Fibroblast of villous mesenchyme (primary cell): Measurements from ENCODE around the gene SLC16A1. TPM values are rescaled to one million over a fixed set of nuclear protein-coding genes. Genes with fewer than 3 reads are reported as not detected.

Experiments used
- DNase-seq: peaks from one replicate; pipeline ENCODE4 v3.0.0-alpha.2; 2010; ENCODE audit warnings: low read depth
- H3K4me3 ChIP-seq: 2 replicates; pipeline ENCODE4 v1.5.1; 2011; ENCODE audit warnings: low read depth, mild to moderate bottlenecking, low read length
- CTCF ChIP-seq: IDR thresholded peaks from 2 replicates; pipeline ENCODE4 v1.5.1; 2012; ENCODE audit warnings: low read depth, mild to moderate bottlenecking, low read length; ENCODE audit not compliant: insufficient read depth
- total RNA-seq: library from RNA; depleted of rRNA; stranded (reverse); fragments of >200 nt; gene quantifications from 2 replicates; pipeline ENCODE4 v1.2.3, GENCODE V29; 2012

The SLC16A1 gene
- total RNA-seq, 1 donor = 129 TPM

GRCh38 chr1:112937495-112937894 is 18.5 kb downstream of the SLC16A1 start:
- TF ChIP-seq CTCF = no peak
- no peak overlapping the region for H3K4me3 ChIP-seq
- DNase-seq = peak; percentile 52

GRCh38 chr1:112937070-112937469 is 18.9 kb downstream of the SLC16A1 start:
- no peak for TF ChIP-seq CTCF
- H3K4me3 ChIP-seq = no peak overlapping the region
- DNase-seq = peak; percentile 31

GRCh38 chr1:112935461-112936111 is 20.4 kb downstream of the SLC16A1 start:
- peak; percentile 75 for DNase-seq
- no peak for TF ChIP-seq CTCF
- H3K4me3 ChIP-seq = no peak overlapping the region

- TF ChIP-seq CTCF = no peak
- DNase-seq = no peak
Measured at GRCh38 chr1:112934577-112934976, 21.4 kb downstream of the SLC16A1 start.

GRCh38 chr1:112933820-112934571 is 22.0 kb downstream of the SLC16A1 start:
- no peak overlapping the region for H3K4me3 ChIP-seq
- DNase-seq = no peak
- TF ChIP-seq CTCF = no peak

More at GRCh38 chr1:112934577-112934976, 21.4 kb downstream of the SLC16A1 start:
- no peak overlapping the region for H3K4me3 ChIP-seq

- no peak for TF ChIP-seq CTCF
- DNase-seq = no peak
- H3K4me3 ChIP-seq = no peak overlapping the region
Measured at GRCh38 chr1:112929979-112930378, 26.0 kb downstream of the SLC16A1 start.
